ENCODE data around the gene RAB3C.

The RAB3C gene

DNA sequence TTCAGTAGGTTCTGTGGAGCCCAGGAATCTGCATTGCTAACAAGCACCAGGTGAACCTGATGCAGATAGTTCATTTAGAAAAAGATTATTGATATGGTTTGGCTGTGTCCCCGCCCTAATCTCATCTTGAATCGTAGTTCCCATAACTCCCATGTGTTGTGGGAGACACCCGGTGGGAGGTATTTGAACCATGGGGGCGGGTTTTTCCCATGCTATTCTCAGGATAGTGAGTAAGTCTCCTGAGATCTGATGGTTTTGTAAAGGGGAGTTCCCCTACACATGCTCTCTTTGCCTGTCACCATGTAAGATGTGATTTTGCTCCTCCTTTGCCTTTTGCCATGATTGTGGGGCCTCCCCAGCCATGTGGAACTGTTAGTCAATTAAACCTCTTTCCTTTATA, 212.0 kb downstream of the RAB3C start:
- Histone ChIP-seq H3K36me3 (ENCODE audit: control insufficient read depth, insufficient read depth, low read length) (no peaks in the 10 kb centered on the region), H3K27me3 (replicated peaks; ENCODE audit: control insufficient read depth, insufficient read depth, low read length) (no peaks in the 10 kb centered on the region), H3K4me3 (replicated peaks; ENCODE audit: low read depth, low read length) (no peak overlapping the region)
- no peak for DNase-seq (ENCODE audit: extremely low read depth, insufficient read length)
- TF ChIP-seq, protein P1, sequence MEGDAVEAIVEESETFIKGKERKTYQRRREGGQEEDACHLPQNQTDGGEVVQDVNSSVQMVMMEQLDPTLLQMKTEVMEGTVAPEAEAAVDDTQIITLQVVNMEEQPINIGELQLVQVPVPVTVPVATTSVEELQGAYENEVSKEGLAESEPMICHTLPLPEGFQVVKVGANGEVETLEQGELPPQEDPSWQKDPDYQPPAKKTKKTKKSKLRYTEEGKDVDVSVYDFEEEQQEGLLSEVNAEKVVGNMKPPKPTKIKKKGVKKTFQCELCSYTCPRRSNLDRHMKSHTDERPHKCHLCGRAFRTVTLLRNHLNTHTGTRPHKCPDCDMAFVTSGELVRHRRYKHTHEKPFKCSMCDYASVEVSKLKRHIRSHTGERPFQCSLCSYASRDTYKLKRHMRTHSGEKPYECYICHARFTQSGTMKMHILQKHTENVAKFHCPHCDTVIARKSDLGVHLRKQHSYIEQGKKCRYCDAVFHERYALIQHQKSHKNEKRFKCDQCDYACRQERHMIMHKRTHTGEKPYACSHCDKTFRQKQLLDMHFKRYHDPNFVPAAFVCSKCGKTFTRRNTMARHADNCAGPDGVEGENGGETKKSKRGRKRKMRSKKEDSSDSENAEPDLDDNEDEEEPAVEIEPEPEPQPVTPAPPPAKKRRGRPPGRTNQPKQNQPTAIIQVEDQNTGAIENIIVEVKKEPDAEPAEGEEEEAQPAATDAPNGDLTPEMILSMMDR (IDR thresholded peaks at IDR 0.05; ENCODE audit: insufficient read depth, low read length, poor library complexity, severe bottlenecking), result no peak

DNA sequence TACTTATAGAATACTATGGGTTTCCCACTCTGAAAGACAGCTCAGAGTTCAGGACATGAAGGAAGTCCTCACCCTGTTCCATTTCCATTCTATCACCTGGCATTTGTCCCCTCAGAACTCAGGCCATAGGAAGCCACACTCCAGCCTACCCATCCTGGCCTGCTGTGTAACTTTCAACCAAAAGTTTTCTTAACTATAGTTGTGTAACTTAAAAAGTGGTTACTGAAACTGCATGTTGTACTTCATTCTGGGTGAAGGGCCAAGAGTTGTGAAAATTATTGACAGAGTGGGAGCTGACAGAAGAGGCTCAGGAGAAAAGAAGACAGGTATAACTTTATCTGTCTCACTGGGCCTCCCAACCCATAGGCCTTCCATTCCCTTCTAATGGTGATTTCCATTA, 212.5 kb downstream of the RAB3C start:
- no peak overlapping the region for H3K4me3 ChIP-seq (replicated peaks; ENCODE audit: low read depth, low read length)
- no peaks in the 10 kb centered on the region for H3K27me3 ChIP-seq (replicated peaks; ENCODE audit: control insufficient read depth, insufficient read depth, low read length)
- H3K36me3 ChIP-seq (ENCODE audit: control insufficient read depth, insufficient read depth, low read length), result no peaks in the 10 kb centered on the region
- no peak for DNase-seq (ENCODE audit: extremely low read depth, insufficient read length)
- TF ChIP-seq, protein P1 (IDR thresholded peaks at IDR 0.05; ENCODE audit: insufficient read depth, low read length, poor library complexity, severe bottlenecking), result no peak

DNA sequence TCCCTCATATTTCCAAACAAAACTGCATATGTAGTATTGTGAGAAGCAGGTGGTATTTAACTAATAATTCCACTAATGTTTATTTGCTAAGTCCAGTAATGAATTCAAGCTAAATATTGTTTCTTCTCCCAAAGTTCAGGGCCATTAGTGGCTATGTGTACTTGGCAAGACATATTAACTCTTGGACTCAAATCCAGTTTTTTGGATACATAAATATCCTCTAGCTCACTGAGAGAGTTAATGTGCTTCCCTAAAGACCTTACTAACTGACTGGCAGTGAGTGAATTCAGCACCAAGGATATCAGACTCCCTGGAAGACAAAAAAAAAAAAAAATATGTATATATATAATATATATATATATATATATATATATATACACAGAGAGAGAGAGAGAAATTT, 214.1 kb downstream of the RAB3C start:
- no peak for DNase-seq (ENCODE audit: extremely low read depth, insufficient read length)
- no peaks in the 10 kb centered on the region for H3K27me3 ChIP-seq (replicated peaks; ENCODE audit: control insufficient read depth, insufficient read depth, low read length)
- H3K36me3 ChIP-seq (ENCODE audit: control insufficient read depth, insufficient read depth, low read length), result no peaks in the 10 kb centered on the region
- no peak overlapping the region for H3K4me3 ChIP-seq (replicated peaks; ENCODE audit: low read depth, low read length)
- TF ChIP-seq, protein P1 (IDR thresholded peaks at IDR 0.05; ENCODE audit: insufficient read depth, low read length, poor library complexity, severe bottlenecking), result no peak

DNA sequence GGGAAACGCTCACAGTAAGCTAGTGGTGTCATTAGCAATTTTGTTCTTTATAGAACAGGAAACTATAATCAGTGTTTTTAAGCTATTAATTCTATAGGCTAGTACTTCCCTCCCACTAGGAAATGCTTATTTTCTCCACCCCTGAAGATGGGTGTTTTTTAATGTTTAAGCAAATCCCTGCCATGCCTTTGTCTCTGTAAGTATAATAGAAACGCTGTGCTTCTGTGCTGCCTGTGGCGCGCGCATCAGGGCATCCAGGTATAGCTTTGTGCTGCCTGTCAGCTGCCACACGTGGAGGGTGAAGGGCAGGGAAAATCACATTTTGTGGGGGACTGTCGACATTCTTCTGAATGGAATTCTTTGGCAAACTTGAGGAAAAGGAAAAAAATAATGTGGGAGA, 217.5 kb downstream of the RAB3C start:
- H3K4me3 ChIP-seq (replicated peaks; ENCODE audit: low read depth, low read length), result no peak overlapping the region
- H3K36me3 ChIP-seq (ENCODE audit: control insufficient read depth, insufficient read depth, low read length), result no peaks in the 10 kb centered on the region
- DNase-seq (ENCODE audit: extremely low read depth, insufficient read length), result no peak
- TF ChIP-seq, protein P1 (IDR thresholded peaks at IDR 0.05; ENCODE audit: insufficient read depth, low read length, poor library complexity, severe bottlenecking), result no peak
- no peaks in the 10 kb centered on the region for H3K27me3 ChIP-seq (replicated peaks; ENCODE audit: control insufficient read depth, insufficient read depth, low read length)

DNA sequence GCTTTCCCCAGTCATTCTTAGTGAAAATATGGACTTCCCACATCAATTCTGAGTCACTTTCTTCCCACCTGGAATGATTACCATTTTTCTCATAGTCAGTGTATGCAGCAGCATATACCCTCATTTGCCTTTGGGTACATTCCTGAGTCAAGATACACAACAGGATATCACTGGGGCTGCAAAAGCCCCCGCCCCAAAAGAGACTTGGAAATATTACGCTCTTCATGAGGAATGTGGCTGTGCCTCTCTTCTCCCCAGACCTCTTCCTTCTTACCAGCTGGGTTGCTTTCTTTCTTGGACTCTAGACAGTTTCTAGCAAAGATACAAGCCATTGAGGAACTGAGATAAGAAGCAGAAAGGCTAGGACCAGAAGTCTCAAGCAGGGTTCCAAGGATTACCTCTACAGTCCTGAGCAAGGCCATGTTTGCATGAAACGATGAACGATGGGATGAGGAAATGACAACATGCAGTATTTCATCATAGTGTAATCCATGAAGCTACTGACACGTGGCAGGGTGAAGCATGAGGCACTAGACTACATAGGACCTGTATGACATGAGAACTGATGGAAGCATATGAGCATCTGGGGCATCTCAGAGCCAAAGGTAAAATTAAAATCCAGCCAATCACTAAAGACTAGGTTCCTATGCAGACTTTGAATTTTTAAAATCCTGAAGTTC, 218.1 kb downstream of the RAB3C start:
- H3K4me3 ChIP-seq (replicated peaks; ENCODE audit: low read depth, low read length), result no peak overlapping the region
- H3K27me3 ChIP-seq (replicated peaks; ENCODE audit: control insufficient read depth, insufficient read depth, low read length), result no peaks in the 10 kb centered on the region
- DNase-seq (ENCODE audit: extremely low read depth, insufficient read length), result no peak
- H3K36me3 ChIP-seq (ENCODE audit: control insufficient read depth, insufficient read depth, low read length), result no peaks in the 10 kb centered on the region
- TF ChIP-seq, protein P1 (IDR thresholded peaks at IDR 0.05; ENCODE audit: insufficient read depth, low read length, poor library complexity, severe bottlenecking), result no peak

DNA sequence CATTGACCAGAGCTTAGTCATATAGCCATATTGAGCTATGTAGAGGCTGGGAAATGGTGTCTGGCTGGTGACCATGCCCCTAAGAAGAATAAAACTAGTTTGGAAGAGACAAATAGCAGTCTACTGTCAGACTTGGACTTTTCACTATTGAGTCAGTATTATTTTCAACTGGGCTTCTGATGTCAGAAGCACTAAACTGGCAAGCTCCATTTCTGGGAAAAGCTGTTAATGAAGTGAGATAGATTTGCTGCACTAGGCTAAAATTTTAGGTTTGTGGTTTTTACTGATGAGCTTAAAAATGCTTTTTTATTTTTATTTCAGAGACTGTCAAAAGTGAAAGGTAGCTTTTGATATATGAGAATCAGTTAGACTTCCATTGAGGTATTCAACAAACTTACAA, 220.2 kb downstream of the RAB3C start:
- H3K4me3 ChIP-seq (replicated peaks; ENCODE audit: low read depth, low read length), result no peak overlapping the region
- no peak for DNase-seq (ENCODE audit: extremely low read depth, insufficient read length)
- H3K36me3 ChIP-seq (ENCODE audit: control insufficient read depth, insufficient read depth, low read length), result no peaks in the 10 kb centered on the region
- TF ChIP-seq, protein P1 (IDR thresholded peaks at IDR 0.05; ENCODE audit: insufficient read depth, low read length, poor library complexity, severe bottlenecking), result no peak
- no peaks in the 10 kb centered on the region for H3K27me3 ChIP-seq (replicated peaks; ENCODE audit: control insufficient read depth, insufficient read depth, low read length)
